CD4-positive, alpha-beta T cell treated with Interleukin-1 beta for 1 hour (primary cell): ENCODE measurements around the gene CCT8.
A peak's percentile ranks its signal among the peaks of the same experiment; 100 is the strongest.

Experiments
- DNase-seq, 2 donors: peaks; one replicate each; pipeline ENCODE4 v3.0.0-alpha.2; 2020 to 2022

CCT8 gene

DNA sequence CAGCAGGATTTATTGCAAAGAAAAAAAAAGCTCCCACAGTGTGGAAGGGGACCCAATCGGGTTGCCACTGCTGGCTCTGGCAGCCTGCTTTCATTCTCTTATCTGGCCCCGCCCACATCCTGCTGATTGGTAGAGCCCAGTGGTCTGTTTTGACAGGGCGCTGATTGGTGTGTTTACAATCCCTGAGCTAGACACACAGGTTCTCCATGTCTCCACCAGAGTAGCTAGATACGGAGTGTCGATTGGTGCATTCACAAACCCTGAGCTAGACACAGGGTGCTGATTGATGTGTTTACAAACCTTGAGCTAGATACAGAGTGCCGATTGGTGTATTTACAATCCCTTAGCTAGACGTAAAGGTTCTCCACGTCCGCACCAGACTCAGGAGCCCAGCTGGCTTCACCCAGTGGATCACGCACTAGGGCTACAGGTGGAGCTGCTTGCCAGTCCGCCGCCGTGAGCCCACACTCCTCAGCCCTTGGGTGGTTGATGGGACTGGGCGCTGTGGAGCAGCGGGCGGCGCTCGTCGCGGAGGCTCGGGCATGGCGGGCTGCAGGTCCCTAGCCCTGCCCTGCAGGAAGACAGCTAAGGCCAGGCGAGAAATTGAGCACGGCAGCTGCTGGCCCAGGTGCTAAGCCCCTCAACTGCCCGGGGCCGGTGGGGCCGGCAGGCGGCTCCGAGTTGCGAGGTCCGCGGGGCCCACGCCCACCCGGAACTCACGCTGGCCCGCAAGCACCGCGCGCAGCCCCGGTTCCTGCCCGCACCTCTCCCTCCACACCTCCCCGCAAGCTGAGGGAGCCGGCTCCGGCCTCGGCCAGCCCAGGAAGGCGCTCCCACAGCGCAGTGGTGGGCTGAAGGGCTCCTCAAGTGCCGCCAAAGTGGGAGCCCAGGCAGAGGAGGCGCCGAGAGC, 3.5 kb upstream of the CCT8 start:
- DNase-seq, result peak; percentile 90 to 92

- no peak for DNase-seq
Measured at GRCh38 chr21:29075706-29076466, 2.4 kb upstream of the CCT8 start.

- DNase-seq, result no peak
Measured at GRCh38 chr21:29074783-29075182, 1.3 kb upstream of the CCT8 start.

- DNase-seq, result no peak
Measured at GRCh38 chr21:29074007-29074376, 544 bp upstream of the CCT8 start.

- no peak for DNase-seq
Measured at GRCh38 chr21:29072873-29073221, 601 bp downstream of the CCT8 start.

GRCh38 chr21:29064850-29065481, 8.5 kb downstream of the CCT8 start:
- DNase-seq, result no peak

GRCh38 chr21:29056538-29057050, 16.9 kb downstream of the CCT8 start:
- no peak for DNase-seq

DNA sequence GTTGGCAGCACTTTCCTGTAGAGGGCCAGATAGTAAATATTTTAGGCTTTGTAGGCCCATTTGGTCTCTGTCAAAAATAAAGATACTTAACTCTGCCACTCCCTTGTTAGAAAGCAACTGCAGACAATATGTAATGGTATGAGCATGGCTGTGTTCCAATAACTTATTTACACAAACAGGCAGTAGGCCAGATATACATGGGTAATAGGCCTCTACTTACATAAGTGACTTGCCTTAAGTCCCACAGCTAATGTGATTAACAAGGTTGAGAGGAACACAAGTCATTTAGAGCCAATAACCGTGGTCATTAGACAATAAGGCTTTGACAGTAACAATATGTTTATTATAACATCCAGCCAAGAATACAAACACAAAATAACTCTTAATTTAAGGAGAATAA, 17.4 kb downstream of the CCT8 start:
- DNase-seq, result no peak

DNA sequence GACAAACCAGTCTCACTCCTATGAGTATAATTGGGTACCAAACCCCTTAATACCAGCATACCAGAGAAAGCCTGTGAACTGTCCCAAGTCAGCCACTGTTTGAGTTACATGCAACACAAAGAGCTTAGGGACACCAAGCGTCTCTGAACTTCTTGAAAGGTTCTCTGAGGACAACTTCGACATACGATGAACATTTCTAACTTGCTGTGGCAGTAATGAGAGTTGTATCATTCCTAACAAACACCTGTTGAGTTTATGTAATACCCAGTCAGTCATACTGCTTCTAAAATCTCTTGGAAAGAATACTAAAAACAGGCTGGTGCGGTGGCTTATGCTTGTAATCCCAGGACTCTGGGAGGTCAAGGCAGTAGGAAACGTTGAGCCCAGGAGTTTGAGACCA, 18.4 kb downstream of the CCT8 start:
- DNase-seq, result no peak

- no peak for DNase-seq
Measured at GRCh38 chr21:29053656-29054055, 19.8 kb downstream of the CCT8 start.

GRCh38 chr21:29053011-29053553, 20.4 kb downstream of the CCT8 start:
- no peak for DNase-seq

DNA sequence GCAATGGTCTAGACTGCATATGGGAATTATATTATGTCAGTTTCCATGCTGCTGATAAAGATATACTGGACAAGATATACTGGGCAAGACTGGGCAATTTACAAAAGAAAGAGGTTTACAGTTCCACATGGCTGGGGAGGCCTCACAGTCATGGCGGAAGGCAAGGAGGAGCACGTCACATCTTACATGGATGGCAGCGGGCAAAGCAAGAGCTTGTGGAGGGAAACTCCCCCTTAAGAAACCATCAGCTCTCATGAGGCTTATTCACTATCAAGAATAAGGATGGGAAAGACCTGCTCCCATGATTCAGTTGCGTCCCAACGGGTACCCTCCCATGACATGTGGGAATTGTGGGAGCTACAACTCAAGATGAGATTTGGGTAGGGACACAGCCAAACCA, 21.2 kb downstream of the CCT8 start:
- no peak for DNase-seq

DNA sequence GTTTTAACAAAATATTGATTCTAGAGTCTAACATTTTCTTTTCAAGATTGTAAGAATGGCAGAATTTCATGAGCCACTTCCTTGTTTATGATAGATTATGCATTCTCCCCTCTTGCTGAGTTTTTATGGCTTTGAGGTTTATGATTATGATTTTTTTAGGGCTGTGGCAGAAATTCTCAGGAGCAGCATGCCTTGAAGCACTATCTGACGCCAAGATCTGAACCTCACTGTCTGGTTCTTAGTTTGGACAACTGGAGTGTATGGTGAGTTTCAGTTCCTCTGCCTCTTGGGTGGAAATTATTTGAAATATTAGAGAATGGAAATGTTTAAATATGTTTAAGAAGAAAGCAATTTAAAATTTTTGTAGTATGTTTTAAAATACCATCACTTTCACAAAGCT, 38.8 kb downstream of the CCT8 start:
- DNase-seq, result no peak

DNA sequence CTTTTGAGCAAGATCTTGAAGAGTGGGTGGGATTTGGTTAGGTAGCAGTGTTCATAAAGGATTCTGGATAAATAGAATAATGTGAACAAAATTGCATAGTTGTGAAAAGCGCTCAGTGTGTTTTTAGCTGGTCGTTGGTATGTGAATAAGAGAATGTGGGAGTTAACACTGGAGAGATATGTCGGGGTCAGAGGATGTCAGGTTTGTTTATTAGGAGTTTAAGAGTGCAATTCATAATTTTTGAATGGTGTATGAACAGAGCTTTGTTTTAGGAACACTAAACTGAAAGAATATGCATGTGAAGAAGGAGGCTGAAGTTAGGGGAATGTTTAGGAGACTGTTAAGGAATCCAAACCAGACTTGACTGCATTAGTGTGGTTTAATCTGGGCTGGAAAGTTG, 39.6 kb downstream of the CCT8 start:
- no peak for DNase-seq

DNA sequence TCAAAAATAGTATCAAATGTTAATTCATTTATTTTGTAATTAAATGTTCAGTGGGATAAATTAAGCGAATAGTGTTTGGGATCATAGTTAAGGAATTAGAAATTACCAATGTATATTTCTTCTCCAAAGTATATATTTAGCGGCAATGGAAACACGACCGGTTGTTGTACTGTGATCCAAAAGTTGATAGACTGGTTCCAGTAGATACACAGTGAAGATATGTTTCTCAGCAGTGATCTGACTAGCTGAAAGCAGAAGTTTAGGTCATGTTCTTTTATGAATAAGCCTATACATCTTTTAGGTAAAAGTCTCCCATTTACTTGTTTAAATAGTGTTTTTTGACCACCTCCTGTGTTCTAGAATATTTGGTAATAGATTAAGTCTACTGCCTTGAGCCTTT, 40.1 kb downstream of the CCT8 start:
- no peak for DNase-seq

DNA sequence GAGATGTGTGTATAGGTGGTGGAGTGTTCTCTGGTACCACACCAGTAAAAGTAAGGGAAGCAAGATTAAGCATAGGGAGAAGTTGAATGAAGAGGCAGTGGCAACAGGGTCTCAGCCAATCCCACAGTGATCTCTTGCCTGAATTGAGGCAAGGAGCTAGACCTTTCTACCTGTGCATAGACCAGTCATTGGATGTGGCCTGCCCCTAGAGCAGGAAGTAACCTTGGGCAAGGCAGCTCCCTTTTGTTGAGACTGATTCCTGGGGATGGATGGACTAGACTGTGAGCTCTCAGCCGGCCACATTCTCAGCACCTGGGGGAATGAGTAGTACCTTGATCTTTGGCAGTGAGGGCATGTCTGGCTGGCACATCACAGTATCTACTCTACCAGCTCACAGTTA, 42.5 kb downstream of the CCT8 start:
- DNase-seq, result no peak

DNA sequence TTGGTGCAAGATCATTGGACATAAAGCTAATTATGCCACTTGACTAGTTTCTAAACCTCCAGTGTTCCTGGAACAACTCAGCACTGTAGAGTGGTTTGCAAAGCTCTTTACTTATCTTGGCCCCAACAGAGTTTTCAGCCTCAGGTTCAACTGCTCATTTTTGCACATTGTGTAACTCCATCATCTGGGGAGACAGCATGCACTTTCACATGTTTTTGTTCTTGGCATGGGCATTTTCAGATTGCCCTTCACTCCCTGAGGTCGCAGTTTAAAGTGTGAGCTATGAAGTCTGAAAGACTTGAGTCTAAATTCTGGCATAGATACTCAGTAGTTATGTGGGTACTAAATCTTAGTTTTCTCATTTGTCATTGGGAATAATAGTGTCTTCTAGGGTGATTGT, 43.9 kb downstream of the CCT8 start:
- DNase-seq, result no peak

GRCh38 chr21:29025328-29025713, 48.1 kb downstream of the CCT8 start:
- DNase-seq, result peak in 1 of 2 donors; percentile 23

- DNase-seq, result peak; percentile 95 to 97
Measured at GRCh38 chr21:29024474-29025327, 48.7 kb downstream of the CCT8 start, which contains the start of gene USP16. USP16 (plus strand) TSS chr21:29024668; CDS start chr21:29027914, 3,246 bp downstream.

GRCh38 chr21:29022166-29022565, 51.3 kb downstream of the CCT8 start:
- DNase-seq, result peak; percentile 35 to 40

DNA sequence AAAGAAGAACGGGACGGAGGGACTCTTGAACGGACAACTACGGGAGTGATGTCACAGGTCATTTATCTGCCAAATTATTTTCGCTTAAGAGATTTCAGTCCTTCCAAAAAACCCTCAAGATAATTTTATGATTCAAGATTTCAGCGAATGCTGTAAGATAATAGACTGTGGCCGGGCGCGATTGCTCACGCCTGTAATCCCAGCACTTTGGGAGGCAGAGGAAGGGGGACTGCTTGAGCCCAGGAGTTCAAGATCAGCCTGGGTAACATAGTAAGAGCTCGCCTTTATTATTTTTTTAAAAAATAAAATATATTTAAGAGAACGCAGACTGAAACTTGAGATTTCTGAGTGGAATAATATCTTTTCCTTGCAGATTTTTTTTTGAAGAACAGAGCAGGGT, 54.9 kb downstream of the CCT8 start:
- DNase-seq, result no peak

DNA sequence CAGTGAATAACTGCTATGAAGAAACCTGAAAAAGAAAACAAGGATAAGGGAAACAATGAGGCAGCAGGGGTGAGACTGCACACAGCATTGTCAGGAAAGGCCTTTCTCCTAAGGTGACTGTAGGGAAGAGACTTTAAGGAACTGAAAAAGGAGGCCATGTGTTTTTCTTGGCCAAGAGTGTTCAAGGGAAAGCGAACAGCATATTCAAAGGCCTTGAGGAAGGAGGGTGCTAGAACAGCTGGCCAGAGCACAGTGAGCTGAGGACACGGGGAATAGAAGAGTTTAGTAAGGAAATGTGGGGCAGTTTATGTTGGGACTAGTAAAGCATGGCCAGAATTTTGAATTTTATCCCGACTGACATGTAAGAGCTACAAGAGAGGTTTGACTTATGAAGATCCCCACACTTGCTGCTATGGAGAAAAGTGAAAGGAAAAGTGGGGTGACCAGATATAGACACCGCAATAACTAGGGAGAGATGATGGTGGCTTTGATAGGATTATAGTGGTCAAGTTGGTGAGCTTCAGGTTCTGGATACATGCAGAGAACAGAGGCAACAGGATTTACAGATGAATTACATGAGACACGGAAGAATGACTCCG, 55.7 kb downstream of the CCT8 start:
- DNase-seq, result no peak
